NCI-H187 (cell line): Measurements from ENCODE around the gene CD44.

ENCODE experiments used
- DNase-seq, 2 experiments: peaks; one replicate each; lab custom pipeline; 2025; lab: John Stamatoyannopoulos, UW

The CD44 gene

GRCh38 chr11:35158701-35159510 is 19.9 kb downstream of the CD44 start:
- DNase-seq, result no peak

- DNase-seq, result no peak
Measured at GRCh38 chr11:35160246-35160824, 21.4 kb downstream of the CD44 start.

DNA sequence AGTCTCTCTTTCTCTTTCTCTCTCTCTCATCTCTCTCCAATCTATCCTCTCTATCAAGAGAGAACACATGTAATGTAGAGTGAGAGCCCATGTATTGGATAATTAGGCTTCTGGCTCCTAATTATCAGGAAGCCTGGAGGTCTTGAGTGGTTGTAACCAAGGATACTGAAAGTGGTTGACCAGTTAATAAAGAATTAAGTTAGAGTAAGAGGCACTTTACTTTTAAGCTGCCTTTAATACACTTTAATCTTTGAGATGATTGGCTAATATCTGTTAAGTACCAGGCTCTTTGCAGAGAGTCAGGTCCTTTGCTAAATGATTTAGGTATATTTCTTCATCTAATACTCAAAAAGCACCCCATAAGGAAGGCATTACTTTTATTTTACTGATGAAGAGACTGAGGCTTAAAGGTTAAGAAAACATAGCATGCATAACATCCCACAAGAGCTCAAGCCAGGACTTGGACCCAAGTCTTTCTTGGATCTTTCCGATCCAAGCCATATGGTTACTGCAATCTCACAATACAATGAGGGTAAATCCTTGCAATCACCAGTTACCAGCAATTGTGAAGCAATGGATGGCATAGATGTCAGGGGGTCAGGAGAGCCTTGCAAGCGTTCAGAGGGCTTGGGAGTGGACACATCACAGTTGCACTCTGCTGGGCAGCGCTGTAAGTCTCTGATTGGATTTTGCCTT is 22.1 kb downstream of the CD44 start:
- DNase-seq, result no peak

DNA sequence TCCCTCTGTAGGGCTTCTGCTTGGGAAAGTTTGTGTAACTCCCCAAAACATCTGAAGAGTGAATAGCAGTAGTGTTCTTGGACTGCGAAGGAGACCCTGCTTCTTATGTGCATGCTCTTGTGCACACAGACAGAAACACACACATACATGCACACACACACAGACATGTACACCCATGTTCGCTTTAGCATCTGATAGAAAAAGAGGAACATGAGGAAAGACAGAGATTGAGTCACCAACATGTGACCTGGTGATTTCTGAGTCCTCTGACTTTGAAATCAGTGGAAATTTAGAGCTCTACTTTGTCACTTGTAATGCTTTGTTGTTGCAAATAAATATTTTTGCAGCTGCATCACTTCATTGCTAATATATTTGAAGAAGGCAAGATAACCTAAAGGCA is 23.8 kb downstream of the CD44 start:
- no peak for DNase-seq

GRCh38 chr11:35163209-35163608 is 24.2 kb downstream of the CD44 start:
- DNase-seq, result no peak

DNA sequence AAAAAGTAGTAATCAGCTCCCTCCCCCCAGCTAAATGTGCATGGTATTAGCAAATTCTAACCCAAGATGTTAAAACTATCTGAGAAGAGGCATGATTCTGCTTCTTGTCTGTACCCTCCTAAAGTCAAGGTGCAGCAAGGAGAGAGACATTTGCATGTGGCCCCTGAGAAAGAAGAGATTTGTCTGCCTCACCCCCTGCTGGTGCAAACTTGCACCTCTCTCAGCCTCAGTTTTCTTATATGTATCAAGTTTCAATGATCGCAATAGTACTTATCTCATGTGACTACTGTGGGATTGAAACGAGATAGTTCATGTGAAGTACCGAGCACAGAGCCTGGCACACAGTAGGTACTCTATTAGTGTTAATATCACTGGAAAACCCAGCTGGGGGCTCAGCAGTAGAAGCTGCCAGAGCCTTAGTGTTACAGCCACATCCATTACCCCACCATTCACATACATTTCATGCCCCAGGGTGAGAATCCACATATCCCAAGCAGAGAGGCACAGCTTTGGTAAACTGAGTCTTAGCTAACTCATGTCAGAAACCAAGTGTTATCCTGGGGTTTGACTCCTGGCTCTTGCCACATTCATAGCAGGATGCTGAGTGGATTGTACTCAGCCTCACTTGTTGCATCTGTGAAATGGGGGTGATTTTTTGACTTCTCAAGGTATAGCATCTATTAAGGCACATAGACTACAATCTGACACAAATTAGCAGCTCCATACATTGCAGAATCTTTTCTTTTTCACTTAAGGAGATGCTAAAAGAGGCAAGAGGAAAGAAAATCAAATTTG is 24.9 kb downstream of the CD44 start:
- no peak for DNase-seq

DNA sequence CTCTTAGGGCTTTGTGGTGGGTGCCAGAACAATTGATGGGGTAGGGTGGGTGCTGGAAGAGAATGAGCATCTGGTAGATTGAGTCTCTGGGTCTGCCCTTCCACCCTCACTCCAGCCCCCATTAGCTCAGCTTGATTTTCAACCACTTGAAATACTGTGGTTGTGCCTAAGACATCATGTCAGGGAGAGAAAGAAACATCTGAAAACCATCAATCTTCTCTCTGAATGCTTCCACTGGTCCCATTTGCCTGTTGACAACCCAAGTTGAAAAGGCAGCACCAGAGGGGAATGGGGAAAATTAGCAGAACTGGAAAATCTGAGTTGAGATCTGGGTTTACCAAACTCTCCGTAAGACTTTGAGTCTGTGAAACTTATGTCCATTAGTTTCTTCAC is 26.1 kb downstream of the CD44 start:
- DNase-seq, result no peak

DNA sequence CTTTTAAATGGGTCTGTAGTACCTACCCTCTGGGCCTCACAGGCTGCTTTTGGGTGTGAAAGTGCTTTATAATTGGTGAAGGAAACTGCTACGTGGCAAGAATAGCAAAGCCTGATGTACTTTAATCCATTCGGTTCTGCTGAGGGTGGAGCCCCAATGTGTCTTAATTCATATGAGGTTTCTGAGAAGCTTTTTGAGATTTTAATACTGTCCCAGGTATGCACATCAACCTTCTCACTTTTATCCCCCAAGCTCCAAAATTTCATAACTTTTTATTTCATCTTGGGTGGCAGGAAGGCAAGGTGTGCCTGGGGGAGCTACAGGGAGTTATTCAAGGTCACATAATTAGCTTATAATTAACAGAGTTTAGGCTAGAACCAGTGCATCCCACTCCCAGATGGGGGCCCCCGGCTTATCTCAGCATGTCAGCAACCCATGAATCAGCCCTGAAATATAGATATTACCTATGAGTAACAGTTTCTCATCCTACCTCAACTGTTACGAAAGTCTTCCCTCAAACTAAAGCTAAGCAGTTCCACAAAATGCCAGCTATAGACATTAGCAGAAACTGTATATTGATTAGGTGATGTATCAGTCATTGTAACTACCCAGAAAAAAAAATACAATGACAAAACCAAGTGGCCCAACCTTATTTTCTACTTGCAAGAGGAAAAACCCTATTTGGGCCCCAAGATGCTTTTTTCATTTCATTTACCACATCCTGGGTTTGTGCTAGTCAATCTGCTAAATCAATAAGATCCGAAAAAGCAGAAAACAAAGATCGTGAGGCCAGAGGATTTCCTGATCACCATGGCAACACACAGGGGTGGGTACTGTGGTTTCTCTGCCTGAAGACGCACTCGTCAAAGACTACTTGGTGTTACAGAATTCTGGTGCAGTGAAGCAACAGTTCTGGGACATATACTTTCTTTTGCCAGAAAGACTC is 26.7 kb downstream of the CD44 start:
- DNase-seq, result no peak

GRCh38 chr11:35166369-35167360 is 27.7 kb downstream of the CD44 start:
- no peak for DNase-seq

DNA sequence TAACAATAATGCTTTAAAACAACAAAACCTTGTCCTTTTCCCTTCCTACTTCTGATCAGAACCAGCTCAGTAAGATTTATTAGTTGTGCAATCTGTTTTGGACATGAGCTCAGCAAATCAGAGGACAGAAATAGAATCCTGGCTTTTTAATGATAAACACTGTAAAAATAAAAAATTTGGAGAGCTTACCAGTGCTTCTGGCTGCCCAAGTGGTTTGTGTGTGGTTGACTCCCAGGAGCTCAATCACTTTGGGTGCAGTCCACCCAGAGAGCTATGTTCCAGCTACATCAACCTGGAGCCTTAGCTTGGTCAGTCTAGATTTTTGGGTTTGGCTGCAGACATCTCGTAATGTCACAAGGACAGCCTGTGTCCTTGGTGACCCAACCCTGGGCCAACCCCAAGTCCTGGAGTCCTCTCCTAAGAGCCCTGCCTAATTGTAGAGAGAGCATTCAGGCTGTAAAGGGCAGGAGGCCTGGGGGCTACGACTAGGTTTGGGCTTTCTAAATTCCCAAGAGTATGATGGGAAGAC is 28.5 kb downstream of the CD44 start:
- DNase-seq, result no peak

DNA sequence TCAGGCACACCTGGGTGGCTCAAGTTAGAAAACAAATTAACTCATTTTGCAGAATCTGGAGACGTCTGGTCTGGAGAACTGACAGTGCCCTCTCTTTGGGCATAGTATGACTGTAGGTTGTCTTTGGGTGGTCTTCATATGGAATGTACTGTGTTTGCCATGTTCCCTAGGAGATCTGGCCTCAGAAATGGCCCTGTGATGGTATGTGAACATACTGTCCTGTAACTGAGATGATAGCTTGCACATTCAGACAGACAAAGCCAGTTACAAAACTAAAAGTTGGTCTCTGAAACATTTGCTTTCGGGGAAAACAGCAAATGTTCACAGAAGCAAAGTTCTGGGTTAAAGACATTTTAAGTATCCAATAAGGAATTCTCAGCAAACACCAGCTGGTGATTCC is 29.7 kb downstream of the CD44 start:
- DNase-seq, result no peak

- DNase-seq, result no peak
Measured at GRCh38 chr11:35169112-35169511, 30.1 kb downstream of the CD44 start.

GRCh38 chr11:35169754-35170153 is 30.8 kb downstream of the CD44 start:
- DNase-seq, result no peak

DNA sequence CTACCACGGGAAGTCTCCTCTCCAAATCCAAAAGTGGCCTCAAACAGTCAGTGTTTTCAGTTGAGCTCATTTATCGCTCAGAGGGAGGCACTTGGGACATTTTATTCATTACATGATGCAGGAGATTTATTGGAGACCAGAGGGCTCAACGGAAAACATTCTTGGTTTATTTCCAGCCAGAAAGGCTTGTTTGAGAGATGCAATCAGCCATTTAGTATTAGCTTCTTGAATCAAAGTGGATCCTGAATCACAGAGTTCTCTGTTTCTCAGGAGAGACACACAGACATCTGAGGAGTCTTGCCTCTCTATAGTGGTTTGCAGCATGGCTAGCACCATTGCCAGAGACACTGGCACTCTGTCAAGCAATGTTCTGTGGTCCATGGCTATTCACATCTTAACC is 31.5 kb downstream of the CD44 start:
- DNase-seq, result no peak

DNA sequence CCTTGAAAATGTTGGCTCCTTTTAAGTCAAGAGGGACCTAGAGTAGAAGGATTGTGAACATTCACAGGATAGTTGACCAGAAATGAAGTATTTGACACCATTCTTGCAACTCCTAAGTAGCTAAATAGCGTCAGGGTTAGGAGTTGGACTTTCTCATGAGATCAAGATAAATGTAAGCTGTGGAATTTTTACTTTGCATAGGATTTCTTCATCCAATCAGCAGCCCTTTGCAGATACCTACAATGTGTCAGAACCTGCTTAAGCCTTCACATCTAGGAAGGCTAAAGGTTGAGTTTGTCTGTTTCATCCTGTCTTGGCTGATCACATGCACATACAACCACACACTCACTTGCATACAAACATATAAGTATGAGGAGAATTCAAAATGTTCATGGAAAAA is 32.3 kb downstream of the CD44 start:
- DNase-seq, result no peak

DNA sequence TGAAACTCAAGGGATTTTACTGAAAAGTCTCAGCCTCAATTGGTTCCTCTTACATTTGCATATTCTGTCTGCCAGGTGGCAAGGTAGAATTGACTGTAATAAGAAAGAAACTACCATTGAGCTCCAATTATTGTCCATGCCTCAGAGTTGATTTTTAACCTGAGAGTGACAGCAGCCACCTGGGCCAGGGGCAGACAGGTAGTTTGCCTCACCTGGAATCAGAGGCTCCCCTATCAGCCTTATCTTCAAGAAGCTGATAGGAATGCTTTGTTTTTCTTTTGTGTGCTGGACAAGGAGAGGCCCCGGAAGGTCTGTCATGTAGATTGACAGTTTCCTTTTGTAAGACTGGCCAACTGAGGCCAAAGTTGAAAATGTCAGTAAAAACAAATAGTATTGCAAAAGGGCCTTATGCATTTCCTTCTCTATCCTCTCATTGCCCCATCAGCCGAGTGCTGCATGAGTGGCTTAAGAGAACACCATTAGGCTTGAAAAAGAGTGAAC is 34.1 kb downstream of the CD44 start:
- no peak for DNase-seq

DNA sequence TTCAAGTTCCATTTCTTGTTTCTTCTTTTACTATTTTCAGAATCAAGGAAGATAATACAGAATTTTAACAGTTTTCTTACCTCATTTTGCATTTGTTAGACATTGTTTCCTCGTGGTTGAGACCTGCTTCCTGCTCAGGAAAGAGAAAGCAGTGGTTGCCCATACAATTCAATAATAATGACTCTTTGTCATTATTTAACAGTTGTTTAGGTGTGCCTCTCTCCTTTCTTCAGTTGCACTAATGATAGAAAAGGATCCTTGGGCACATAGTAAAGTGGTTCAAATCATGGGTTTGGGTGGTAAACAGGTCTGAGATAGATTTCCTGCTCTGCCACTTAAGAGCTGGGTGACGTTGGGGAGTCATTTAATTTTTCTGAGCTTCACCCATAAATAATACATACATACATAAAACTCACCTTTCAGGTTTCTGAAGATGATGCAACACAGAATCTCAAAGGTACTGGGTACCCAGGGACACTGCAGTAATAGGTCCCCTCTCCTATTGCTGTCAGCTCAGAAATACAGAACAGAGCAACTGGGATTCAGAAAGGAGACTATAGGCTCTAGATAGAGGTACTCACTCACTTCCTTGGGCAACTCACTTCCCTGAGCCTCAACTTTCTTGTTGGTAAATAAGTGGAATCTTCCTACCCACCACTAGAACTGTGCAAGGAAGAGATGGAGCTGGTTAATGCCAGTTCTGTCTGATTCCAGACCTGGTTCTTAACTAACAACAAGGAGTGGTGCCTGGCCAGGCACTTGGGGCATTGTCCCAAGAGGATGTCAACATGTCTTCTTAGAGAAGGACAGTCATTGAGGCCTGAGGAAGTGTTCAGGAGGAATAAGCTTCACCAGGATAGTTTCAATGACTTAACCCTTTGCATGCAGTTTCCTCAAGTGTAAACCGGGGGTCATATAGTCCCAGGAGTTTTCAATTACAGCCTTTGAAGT is 34.9 kb downstream of the CD44 start:
- DNase-seq, result no peak

- DNase-seq, result no peak
Measured at GRCh38 chr11:35174666-35175065, 35.7 kb downstream of the CD44 start.
